ENCODE data around the gene KRTAP6-2.

GRCh38 chr21:30646904-30647414 is 48.3 kb upstream of the KRTAP6-2 start:
- no peak for TF ChIP-seq CTCF (IDR thresholded peaks at IDR 0.05)
- TF ChIP-seq POLR2A (IDR thresholded peaks at IDR 0.05): no peak

Data from thyroid gland (tissue), 4 donors.